GM19452 (cell line): ENCODE results near the gene RPS27A.
"Not testable (repeated sequence)": the region's sequence is repeated elsewhere in the genome, so short reads cannot be mapped to it uniquely, and the experiment has no call there.

ENCODE experiments used
- ATAC-seq: cut with Tn5 transposase; IDR thresholded peaks from one replicate; pipeline ENCODE4 v1.9.1; 2021; ENCODE audit not compliant: unreplicated experiment

Gene RPS27A

DNA sequence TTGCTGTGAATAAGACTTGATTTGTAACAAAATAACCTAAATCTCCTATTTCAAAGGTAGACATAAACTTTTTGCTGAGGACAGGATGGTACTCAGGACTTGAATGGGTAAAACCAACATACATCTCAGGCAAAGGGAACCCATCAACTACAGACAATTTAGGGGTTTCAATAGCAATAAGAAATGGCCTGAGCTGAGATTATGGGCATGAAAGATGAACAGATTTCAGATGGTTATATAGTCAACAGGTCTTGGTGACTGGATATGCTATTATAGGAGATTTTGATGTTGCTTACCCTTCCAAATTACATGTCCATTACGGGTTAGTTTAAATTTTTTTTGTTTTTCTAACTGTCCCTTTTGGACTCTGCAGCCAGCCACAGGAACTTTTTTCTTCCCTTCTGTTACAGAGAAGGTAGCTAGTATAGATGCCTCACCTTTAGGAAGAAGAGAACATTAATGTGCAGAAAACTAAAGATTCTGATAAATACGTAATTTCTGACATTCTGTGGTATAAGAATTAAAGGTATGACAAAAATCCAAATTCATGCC lies 4.6 kb downstream of the RPS27A start:
- no peak for ATAC-seq

GRCh38 chr2:55239656-55240222 lies 7.3 kb downstream of the RPS27A start:
- no peak for ATAC-seq

DNA sequence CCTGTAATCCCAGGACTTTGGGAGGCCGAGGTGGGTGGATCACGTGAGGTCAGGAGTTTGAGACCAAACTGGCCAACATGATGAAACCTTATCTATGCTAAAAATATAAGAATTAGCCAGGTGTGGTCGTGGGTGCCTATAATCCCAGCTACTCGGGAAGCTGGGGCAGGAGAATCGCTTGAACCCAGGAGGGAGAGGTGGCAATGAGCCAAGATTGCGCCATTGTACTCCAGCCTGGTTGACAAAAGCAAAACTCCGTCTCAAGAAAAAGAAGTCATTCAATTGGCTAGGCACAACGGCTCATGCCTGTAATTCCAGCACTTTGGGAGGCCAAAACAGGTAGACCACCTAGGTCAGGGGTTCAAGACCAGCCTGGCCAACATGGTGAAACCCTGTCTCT lies 9.1 kb downstream of the RPS27A start:
- not testable (repeated sequence) for ATAC-seq

GRCh38 chr2:55242617-55243016 lies 10.1 kb downstream of the RPS27A start:
- no peak for ATAC-seq

- no peak for ATAC-seq
Observed at GRCh38 chr2:55245411-55245810, 12.9 kb downstream of the RPS27A start.

GRCh38 chr2:55247025-55247424 lies 14.5 kb downstream of the RPS27A start:
- no peak for ATAC-seq

DNA sequence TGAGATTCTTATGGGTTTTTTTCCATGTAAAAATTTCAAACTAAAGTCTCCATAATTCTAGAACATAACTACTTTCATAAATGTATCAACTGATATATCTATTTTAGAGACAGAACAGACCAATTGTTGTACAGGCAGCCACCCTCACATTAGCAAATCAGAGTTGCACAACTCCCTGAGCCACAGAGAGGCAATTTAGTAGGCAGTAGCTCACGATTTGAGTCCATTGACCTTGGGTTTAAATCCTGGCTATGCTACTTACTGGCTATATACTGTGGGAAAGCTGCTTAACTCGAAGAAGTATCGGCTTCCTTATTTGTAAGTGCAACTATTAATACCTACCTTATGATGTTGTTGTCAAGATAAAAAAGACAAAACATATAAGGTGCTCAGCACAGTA lies 20.3 kb downstream of the RPS27A start:
- ATAC-seq = no peak

DNA sequence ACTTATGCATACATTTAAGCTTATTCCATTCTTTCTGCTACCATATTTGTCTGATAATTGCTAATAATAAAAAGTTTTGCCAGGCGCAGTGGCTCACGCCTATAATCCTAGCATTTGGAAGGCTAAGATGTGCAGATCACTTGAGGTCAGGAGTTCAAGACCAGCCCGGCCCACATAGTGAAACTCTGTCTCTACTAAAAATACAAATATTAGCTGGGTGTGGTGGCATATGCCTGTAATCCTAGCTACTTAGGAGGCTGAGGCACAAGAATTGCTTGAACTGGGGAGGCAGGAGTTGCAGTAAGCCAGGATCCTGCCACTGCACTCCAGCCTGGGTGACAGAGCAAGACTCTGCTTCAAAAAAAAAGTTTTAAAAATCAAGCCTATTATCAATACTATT lies 27.1 kb downstream of the RPS27A start:
- not testable (repeated sequence) for ATAC-seq

DNA sequence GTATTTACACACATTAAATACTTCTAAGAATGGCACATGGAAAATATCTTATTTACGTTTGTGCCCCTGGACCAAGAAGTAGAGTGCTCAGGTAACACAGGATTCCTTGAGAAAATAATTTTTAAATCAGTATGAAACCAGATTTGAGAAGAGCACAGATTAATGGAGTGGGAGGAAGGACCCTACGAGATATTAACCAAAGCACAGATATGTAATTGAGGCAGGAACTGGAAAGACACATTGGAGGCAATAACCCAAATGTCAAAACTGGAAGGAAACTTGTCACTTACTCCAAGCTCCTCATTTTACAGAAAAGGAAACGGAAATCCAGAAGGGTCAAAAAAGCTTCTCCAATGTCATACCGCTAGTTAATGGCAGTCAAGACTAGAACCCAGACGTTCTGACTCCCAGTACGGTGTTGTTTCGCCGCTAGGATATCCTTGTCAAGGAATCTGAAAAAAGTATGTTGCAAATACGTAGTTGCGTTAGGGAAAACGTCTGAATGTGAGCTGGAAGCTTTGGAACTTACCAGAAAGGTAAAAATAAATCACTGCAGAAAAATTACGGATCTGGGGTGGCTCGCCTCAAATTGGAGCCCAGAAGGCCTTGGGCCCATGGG lies 35.9 kb downstream of the RPS27A start:
- no peak for ATAC-seq

DNA sequence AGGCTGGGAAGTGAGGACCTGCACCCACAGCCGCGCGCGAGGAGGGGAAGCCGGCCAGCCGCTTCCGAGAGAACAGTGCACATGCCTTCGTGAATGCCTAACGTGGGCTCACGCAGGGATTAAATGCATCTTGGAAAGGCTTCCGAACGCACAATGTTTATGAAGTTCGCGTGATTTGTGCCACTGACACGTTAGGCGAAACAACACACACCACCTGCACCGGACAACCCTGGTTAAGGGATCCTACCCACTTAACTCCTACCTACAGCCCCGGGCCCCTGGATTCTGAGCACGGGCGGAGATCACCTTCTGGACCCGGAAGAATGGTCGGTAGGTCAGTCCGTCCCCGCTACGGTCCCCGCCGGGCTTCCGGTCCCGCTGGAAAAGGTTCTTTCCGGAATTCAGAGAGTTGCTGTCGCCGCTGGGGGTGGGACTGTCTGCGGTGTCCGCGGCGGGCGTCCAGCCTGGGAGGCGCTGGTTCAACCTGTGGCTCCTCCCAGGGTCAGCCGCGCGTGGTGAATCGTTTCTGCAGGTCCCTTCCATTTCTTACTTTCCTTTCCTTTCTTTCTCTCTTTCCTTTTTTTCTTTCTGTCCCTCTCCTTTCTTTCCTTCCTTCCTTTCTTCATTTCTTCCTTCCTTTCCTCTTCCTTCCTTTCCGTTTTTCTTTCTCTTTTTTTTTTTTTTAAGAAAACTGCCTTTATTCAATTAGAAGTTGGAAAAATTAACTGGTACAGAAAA lies 36.6 kb downstream of the RPS27A start, which contains the start of gene MTIF2:
Gene MTIF2, minus strand, starts transcription at position 325 of the 738 bp plus-strand sequence. CDS start 5,373 bp downstream, outside the sequence.
- peak; percentile 96 for ATAC-seq

- ATAC-seq = no peak
Observed at GRCh38 chr2:55269645-55269990, 37.1 kb downstream of the RPS27A start.

GRCh38 chr2:55274346-55274745 lies 41.9 kb downstream of the RPS27A start:
- not testable (repeated sequence) for ATAC-seq

GRCh38 chr2:55277310-55277709 lies 44.8 kb downstream of the RPS27A start:
- ATAC-seq = no peak

- ATAC-seq = not testable (repeated sequence)
Observed at GRCh38 chr2:55279214-55279835, 46.8 kb downstream of the RPS27A start.

DNA sequence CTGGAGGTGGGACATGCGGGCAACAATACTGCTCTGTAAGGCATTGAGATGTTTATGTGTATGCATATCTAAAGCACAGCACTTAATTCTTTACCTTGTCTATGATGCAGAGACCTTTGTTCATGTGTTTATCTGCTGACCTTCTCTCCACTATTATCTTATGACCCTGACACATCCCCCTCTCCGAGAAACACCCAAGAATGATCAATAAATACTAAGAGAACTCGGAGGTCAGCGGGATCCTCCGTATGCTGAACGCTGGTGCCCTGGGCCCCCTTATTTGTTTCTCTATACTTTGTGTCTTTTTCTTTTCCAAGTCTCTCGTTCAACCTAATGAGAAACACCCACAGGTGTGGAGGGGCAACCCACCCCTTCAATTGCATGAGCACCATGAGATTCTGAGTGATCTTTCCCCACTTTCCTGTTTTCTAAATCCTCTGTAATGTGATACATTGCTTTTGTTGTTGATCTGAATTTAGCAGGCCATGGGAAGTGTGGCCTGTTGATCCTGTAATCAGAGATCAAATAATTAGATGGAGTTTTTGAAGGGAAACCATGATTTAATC lies 47.5 kb downstream of the RPS27A start:
- ATAC-seq = not testable (repeated sequence)

GRCh38 chr2:55280851-55281546 lies 48.5 kb downstream of the RPS27A start:
- not testable (repeated sequence) for ATAC-seq

- ATAC-seq = peak; percentile 99
Observed at GRCh38 chr2:55282110-55282917, 49.8 kb downstream of the RPS27A start.

GRCh38 chr2:55283083-55283482 lies 50.6 kb downstream of the RPS27A start:
- ATAC-seq = no peak
